GM19372 (cell line): ENCODE measurements around the gene HOXA13.

Experiments used
- ATAC-seq: cut with Tn5 transposase; IDR thresholded peaks from one replicate; pipeline ENCODE4 v1.9.1; 2021; ENCODE audit warnings: mild to moderate bottlenecking, low read depth, moderate library complexity; ENCODE audit not compliant: unreplicated experiment

Gene HOXA13

GRCh38 chr7:27194002-27194352, 5.9 kb downstream of the HOXA13 start:
- no peak for ATAC-seq

DNA sequence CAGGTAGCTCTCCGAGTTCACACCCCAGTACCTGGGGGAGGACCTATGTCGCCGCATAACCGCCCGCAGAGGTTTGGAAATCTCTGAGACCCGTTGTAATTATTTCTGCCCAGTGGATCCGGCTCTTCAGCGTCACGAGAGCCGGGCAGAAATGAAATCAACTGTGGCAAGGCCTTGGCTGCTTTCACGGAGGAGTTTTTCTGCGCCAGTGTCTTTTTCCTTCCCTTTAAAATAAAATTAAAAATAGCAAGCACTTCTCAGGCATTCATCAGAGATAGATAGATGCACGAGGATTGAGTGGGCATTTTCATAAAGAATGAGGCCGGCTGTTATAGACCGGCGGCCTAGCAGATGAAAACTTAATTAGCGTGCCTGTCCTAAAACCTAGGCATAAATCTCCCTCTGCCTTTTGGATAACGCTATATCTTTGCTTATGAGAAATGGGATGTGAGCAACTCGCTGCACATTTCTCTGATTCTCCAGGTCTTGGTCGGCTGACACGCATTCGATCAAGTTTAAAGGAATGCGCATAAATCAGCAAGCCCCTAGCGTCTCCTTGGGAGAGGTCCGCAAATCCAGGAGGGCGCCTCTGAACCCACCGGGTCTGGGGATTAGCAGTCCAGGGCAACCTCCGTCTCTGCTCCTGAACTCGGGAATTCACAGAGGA, 6.4 kb downstream of the HOXA13 start:
- no peak for ATAC-seq

GRCh38 chr7:27192546-27193334, 7.2 kb downstream of the HOXA13 start:
- ATAC-seq, result no peak

DNA sequence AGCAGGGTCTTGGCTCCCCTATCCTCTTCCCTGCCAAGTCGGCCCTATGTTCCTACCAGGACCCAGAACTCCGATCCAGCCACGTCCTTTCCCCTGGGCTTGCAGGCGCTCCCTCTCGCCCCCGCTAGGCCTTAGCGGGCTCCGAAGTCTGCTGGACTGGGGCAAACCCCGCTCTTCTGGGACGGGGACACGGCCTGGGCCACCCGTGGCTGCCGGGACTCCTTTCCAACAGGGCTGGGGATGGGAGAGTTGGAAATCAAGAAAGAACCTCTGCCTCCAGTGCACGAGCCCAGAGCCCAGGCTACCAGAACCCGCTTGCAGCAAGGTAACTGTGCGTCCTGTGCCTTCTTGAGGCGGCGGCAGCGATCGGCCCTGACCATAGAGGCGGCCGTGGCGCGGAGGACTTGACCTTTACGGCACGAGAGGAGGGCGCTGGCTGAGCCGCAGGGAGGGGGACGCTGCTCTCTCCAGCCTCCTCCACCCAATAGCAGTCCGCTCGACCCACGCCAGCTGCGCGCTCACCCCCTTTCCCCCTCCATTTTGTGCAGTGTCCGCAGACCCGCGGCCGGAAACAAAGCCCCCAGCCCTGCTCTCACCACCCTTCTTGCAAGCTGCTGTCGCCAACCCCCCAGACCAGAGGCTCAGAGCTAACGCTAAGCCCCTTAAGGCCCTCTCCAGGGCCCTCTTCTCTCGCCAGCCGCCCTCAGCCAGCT, 7.9 kb downstream of the HOXA13 start:
- no peak for ATAC-seq

DNA sequence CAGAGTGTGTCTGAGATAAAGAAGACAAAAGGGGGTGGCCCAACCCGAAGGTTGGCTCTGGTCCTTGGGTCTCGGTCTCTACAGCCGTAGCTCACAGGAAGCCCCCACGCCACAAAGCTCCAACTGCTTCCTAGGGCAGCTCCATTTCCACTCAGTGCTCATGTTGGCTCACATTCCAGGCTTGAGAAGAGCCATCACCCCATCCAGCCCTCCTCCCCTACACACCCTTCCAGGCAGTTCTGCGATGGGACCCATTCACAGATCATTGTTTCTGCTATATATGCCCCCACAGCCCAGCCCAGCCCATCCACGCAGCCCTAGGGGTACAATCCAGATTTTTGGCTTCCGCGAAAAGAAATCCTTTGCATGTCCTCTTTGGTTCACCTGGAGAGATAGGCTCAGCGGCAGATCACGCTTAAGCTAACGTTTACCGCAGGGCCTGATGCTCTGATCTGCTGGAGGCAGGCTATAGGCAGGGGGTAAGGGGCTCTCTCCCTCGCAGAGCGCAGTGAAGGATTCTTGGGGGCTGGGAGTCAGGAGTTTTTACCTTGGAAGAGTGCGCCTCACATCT, 8.6 kb downstream of the HOXA13 start:
- no peak for ATAC-seq

- no peak for ATAC-seq
These were observed 9.7 kb downstream of the HOXA13 start for GRCh38 chr7:27189997-27190748.

GRCh38 chr7:27189295-27189996, 10.4 kb downstream of the HOXA13 start:
- ATAC-seq, result no peak

DNA sequence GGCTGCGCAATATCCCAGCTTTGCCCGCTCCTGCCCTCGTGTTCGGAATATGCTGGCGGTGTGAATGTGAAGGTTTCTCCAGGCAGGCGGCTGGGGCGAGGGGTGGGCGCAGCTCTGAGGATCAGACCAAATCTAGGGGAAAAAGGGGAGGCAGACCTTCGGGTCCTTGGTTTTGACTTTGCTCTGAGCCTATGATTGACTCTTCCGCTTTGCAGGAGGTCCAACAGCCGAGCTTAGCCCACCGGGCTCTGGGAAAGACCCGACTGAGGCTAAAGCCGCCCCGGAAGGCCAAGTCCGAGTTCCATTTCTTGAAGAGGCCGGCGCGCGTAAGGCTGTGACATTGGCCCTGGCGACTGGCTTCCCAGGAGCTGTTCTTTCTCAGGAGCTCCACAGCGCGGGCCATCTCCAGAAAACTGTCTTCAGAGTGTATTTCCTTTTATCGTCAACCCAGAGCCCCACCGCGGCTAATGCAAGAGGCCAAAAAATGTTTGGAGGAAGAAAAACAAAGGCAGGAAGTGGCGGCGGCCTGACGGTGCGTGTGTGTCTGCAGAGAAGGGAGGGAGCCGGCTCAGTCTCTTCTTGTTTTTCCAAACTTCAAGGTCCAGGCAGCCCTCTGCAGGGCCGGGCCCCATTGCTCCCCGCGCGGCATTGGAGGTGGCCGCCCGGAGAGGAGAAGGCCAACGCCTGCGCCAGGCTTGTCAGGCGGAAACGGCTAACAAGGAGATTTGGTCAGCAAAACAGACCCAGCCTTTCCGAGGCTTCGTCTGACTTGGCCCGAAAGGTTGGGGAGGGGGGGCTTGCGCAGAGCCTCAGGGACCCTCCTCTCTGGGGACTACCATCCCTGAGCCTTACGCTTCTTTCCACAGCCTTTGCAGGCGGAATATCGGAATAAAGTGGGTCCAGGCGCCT, 11.3 kb downstream of the HOXA13 start:
- no peak for ATAC-seq

DNA sequence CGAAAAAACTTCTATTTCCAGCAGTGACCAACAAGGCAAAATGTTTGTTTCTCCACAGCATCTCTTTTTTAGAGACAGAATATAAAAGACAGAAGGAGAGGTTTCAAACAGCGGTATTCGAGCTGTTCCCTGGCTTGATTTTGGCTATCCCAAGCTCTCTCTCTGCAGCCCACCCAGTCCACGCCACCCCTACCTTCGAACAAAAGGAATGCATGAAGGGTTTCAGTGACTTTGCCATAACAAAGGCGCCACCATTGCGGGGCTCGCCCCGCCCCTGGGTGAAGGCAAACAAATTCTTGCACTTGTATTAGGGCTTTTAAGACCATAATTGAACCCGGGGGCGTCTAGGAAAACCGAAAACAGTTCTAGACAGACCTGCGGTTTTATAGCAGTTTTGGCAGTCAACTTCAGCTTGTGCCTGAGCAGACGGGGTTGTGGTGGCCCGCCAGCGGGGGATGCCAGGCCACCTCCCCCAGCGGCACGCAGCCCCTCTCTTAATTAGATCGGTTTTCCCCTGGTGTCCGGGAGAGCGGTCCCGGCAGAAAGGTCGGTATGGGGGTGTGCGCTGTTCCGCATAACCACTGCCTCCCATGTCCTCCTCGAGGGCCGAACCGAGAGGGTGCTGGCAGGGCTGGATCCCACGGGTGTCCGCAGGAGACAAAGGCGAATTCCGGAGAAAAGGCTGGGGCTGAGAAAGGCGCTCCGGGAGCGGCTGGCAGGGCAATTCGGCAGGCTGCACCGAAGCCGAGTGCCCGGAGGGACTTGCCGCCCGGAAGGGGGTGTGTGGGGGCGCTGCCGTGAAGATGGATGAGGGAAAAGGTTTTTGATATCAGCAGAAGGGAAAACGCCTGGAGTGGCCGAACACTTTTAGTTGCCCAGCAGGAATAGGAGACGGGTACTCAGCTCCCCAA, 12.2 kb downstream of the HOXA13 start:
- ATAC-seq, result no peak

- ATAC-seq, result no peak
These were observed 13.0 kb downstream of the HOXA13 start for GRCh38 chr7:27186668-27187474.

- no peak for ATAC-seq
These were observed 13.8 kb downstream of the HOXA13 start for GRCh38 chr7:27185854-27186667.

DNA sequence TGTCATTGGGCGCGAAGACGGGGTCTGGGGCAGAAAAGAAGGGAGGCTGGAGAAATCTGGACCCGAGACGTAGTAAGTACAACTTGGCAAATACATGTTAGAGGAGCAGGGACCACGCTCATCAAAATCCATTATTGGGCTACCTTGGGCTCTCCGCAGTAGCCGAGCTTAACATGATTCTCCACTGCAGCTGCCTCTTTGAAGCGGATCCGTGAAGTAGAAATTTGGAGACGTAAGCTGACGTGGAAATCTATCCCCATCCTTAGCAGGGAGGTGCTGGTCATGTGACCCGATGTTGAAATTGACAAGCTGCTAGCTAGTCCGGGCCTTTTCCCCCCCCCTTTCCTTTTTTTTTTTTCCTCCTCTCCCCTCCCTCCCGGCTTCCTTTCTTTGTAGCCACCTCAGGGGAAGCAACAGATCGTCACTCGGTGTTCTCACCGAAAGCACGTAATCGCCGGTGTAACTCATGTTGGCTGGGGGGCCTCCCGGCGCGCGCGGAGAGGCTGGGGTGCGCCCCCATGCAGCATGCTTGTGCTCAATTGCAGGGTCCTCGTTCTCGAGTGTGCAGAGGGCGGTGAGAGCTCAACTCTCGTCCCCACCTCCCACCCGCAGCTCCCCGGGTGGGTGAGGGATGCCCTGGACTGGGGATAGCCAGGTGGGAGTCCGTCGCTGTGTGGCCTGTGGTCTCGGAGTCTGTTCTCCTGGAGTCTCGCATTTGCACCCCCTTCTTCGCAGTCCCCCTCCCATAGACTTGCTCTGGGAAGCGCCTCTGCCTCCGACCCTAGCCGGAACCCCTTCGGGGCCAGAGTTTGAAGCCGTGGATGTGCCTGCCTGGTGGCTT, 14.7 kb downstream of the HOXA13 start, which contains the start of gene HOXA11:
Gene HOXA11 (minus strand): TSS at position 220 of the 841 bp plus-strand sequence. CDS start 88 bp downstream, at position 132.
- no peak for ATAC-seq

DNA sequence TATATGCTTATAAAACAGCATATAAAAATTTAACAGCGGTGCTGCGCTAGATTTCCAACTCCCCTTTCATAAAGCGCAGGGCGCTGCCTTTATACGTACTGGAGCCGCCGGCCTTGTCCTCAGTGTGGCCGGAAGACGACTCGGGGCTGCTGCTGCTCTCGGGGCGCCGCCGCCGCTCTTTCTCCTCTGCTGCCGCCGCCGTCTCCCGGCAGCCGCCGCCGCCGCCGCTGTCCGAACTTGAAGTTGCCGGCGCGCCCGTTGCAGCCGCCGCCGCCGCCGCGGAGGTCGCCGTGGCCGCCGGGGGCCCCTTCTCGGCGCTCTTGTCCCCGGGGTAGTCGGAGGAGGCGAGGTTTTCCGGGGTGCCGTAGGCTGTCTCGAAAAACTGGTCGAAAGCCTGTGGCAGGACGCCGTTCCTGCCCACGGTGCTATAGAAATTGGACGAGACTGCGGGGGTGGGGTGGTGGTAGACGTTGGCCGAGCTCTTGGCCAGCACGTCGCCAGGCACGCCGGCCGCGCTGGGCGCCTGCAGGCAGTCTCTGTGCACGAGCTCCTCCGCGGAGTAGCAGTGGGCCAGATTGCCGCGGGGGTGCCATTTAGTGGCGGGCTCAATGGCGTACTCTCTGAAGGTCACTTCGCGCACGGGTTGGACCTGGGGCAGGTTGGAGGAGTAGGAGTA, 15.4 kb downstream of the HOXA13 start:
- ATAC-seq, result no peak

- ATAC-seq, result no peak
These were observed 16.1 kb downstream of the HOXA13 start for GRCh38 chr7:27183682-27184336.
